BE2C (cell line): ENCODE results near the gene TBC1D10A.

Experiments used
- DNase-seq: peaks from one replicate; pipeline ENCODE4 v3.0.0-alpha.2; 2020
- H3K27me3 ChIP-seq: fragments of 250-450 bp; sonication (Bioruptor Pico); 2 replicates; pipeline ENCODE4 v1.5.1; 2020; ENCODE audit warnings: mild to moderate bottlenecking
- H3K36me3 ChIP-seq: fragments of 250-450 bp; sonication (Bioruptor Pico); 2 replicates; pipeline ENCODE4 v1.5.1; 2020; ENCODE audit warnings: mild to moderate bottlenecking
- H3K4me1 ChIP-seq: fragments of 250-450 bp; sonication (Bioruptor Pico); 2 replicates; pipeline ENCODE4 v1.5.1; 2020
- H3K4me3 ChIP-seq: 2 replicates; pipeline ENCODE4 v1.5.1; 2011; ENCODE audit warnings: low read depth, low read length
- H3K9me3 ChIP-seq: fragments of 250-450 bp; sonication (Bioruptor Pico); 2 replicates; pipeline ENCODE4 v1.5.1; 2020
- TF ChIP-seq, protein P1 (sequence below): IDR thresholded peaks from 2 replicates; pipeline ENCODE4 v1.5.1; 2012; ENCODE audit warnings: mild to moderate bottlenecking, low read depth, low read length

The TBC1D10A gene

DNA sequence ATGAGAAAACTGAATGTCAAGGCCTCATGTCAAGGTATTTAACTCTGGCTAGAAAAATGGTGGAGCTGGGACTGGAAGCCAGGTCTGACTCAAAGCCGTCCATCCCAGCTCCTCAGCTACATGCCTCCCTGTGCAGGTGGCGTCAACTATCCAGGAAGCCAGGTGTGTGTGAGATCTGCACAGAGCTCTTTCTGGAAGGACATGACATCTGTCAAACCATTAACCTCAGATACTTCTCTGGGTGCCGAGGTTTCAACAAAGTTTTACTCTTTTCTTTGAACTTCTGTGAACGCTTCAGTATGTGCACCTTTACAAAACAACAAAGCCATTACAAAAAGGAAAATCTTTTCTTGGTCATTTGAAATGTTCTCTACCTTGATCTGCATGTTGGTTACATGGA is 30.4 kb downstream of the TBC1D10A start:
- TF ChIP-seq, protein P1, sequence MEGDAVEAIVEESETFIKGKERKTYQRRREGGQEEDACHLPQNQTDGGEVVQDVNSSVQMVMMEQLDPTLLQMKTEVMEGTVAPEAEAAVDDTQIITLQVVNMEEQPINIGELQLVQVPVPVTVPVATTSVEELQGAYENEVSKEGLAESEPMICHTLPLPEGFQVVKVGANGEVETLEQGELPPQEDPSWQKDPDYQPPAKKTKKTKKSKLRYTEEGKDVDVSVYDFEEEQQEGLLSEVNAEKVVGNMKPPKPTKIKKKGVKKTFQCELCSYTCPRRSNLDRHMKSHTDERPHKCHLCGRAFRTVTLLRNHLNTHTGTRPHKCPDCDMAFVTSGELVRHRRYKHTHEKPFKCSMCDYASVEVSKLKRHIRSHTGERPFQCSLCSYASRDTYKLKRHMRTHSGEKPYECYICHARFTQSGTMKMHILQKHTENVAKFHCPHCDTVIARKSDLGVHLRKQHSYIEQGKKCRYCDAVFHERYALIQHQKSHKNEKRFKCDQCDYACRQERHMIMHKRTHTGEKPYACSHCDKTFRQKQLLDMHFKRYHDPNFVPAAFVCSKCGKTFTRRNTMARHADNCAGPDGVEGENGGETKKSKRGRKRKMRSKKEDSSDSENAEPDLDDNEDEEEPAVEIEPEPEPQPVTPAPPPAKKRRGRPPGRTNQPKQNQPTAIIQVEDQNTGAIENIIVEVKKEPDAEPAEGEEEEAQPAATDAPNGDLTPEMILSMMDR: no peak
- H3K36me3 ChIP-seq: no peaks in the 10 kb centered on the region

DNA sequence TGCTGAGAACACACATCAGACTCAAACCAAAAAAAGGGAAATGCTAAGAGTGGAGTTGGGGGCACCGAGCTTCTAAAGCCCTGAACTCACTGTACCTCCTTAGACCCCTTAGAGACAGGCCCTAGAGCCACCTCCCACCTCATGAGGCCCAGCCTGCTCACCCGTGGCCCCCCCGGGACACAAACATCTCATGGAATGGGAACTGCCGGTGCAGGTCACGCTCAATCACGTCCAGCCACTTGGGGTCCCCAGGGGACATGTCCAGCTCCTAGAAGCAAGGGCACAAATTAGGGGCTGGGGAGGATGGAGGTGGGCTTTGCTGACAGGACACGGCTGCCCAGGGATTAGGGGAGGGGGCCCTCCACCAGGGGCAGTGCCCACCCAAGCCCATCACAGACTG is 31.2 kb downstream of the TBC1D10A start:
- H3K36me3 ChIP-seq: no peaks in the 10 kb centered on the region
- TF ChIP-seq, protein P1: no peak

More for the DNA sequence above, 30.4 kb downstream of the TBC1D10A start:
- Histone ChIP-seq H3K4me1 (peaks cover 9% of the 10 kb centered on the region), H3K4me3 (no peak overlapping the region), H3K9me3 (no peaks in the 10 kb centered on the region), H3K27me3 (no peaks in the 10 kb centered on the region)
- no peak for DNase-seq

DNA sequence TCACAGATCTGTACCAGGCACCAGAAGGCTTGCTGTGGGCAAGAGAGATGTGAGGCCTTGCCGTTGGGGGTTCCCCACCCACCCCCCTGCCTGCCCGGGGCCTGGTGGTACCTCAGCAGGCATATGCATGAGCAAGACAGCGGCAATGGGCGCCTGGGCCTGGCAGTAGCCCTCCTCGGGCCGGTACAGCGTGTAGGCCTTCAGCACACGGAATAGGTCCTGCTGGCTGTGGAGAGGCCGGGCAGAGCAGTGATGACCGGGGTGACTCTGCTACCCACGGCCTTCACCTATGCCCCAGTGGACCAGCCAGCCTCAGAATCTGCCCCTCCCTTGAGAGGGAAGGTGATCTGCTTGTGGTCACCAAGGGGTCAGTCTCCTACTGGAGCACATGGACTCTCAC is 31.9 kb downstream of the TBC1D10A start:
- no peak for DNase-seq
- H3K9me3 ChIP-seq: no peaks in the 10 kb centered on the region
- peaks cover 22% of the 10 kb centered on the region for H3K4me1 ChIP-seq
- no peak overlapping the region for H3K4me3 ChIP-seq
- TF ChIP-seq, protein P1: no peak
- no peaks in the 10 kb centered on the region for H3K27me3 ChIP-seq
- no peaks in the 10 kb centered on the region for H3K36me3 ChIP-seq

More for the DNA sequence above, 31.2 kb downstream of the TBC1D10A start:
- Histone ChIP-seq H3K9me3 (no peaks in the 10 kb centered on the region), H3K4me3 (no peak overlapping the region), H3K27me3 (no peaks in the 10 kb centered on the region), H3K4me1 (peaks cover 14% of the 10 kb centered on the region)
- DNase-seq: no peak

DNA sequence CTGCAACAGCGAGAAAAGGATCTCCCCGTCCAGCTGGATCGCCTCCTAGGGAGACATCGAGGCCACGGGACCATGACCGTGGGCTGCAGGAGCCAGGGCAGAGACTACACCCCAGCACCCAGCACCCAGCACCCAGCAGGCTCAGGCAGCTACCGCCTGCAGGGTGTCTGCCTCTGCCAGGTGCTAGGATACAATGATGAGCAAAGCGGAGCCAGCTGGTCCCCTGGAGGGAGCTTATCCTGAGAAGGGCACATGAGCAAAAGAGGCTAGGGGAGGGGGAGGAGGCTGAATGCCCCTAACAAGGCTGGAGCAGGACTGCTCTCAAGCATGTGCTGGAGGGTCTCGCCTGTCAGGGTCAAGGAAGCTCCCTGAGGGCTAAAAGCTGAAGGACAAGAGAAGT is 32.7 kb downstream of the TBC1D10A start:
- H3K4me1 ChIP-seq: peaks cover 22% of the 10 kb centered on the region
- DNase-seq: no peak
- no peaks in the 10 kb centered on the region for H3K27me3 ChIP-seq
- no peaks in the 10 kb centered on the region for H3K36me3 ChIP-seq
- TF ChIP-seq, protein P1: no peak
- H3K9me3 ChIP-seq: no peaks in the 10 kb centered on the region
- no peak overlapping the region for H3K4me3 ChIP-seq

DNA sequence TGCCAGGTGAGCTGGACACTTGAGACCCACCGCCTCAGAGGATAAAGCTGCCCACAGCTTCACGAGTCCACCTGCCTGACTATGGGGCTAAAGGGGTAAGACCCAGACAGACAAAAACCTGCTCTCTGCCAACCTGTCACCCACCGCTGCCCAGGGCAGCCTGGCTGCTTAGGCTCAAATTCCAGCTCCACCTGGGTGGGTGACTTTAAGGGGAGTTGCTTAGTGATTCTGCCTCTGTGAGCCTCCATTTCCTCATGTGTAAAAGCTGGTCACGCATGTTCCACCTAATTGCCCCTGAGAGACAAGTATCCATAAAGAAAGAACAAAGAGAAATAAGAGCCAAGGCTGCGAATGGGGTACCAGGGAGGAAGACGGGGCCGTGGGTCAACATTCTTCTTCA is 33.7 kb downstream of the TBC1D10A start:
- H3K27me3 ChIP-seq: no peaks in the 10 kb centered on the region
- H3K4me1 ChIP-seq: peaks cover 19% of the 10 kb centered on the region
- TF ChIP-seq, protein P1: no peak
- H3K36me3 ChIP-seq: no peaks in the 10 kb centered on the region
- H3K9me3 ChIP-seq: no peaks in the 10 kb centered on the region
- no peak for DNase-seq
- no peak overlapping the region for H3K4me3 ChIP-seq

DNA sequence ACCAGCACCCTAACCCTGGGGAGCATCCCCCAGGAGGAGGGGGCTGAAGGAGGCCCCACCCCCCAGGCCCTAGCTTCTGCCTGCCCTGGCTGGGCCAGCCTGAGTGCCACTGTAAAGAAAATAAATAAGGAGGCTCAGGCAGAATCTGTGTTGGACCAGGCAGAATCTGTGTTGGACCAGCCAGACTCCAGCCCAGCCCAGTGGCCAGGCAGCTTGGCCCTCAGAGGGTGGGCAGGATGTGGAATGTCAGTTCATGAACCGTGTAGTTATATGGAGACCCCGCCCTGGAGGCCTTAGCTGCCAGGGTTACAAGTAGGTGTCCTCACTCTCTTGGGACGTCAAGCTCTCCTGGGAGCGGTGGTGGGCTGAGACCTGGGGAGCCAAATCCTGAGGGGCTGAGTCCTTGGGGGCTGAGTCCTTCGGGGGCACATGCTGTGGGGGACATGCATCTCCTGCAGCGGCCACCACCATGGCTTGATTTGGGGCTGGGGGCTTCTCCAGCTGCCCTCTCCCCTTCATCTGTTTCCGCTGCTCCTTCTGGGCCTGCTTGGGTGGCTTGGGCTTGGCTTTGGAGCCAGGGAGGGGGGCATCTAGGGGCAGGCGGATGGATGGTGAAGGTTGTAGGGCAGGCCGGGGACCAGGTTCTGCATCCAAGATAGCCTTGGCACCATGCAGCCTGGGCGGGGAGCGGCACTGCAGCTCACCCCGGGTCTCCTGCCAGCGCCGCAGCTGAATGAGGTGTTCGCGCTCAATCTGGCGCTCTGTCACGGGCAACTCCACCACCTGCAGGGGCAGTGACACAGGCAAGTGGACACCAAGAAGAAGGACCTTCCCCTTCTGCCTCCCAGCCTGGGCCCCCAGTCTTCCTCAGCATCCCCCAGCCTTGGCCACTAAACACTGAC is 34.4 kb downstream of the TBC1D10A start:
- Histone ChIP-seq H3K9me3 (no peaks in the 10 kb centered on the region), H3K27me3 (no peaks in the 10 kb centered on the region), H3K4me3 (no peak overlapping the region), H3K4me1 (peaks cover 16% of the 10 kb centered on the region), H3K36me3 (no peaks in the 10 kb centered on the region)
- DNase-seq: no peak
- TF ChIP-seq, protein P1: no peak
